B cell (primary cell): ENCODE measurements around the gene JUNB. TPM values are rescaled to one million over a fixed set of nuclear protein-coding genes. Genes with fewer than 3 reads are reported as not detected.
"Not testable (repeated sequence)": the region's sequence is repeated elsewhere in the genome, so short reads cannot be mapped to it uniquely, and the experiment has no call there.

ENCODE experiments used
- ATAC-seq: fragments of 200-7000 bp; cut with Tn5 transposase; one replicate; pipeline ENCODE4 v1.10.0; 2021; ENCODE audit warnings: low read depth, mild to moderate bottlenecking, moderate number of reproducible peaks, moderate library complexity
- CTCF ChIA-PET: fragments of 350-600 bp; sonication (Branson Sonifier 250); formaldehyde crosslinking; loops from one replicate; lab custom pipeline; 2021; ENCODE audit warnings: antibody characterized with exemption, inconsistent platforms; lab: Charles Lee
- POLR2A ChIA-PET: fragments of 350-600 bp; sonication (Branson Sonifier 250); formaldehyde crosslinking; loops from one replicate; lab custom pipeline; 2021; ENCODE audit warnings: antibody characterized with exemption; lab: Charles Lee
- DNase-seq: peaks from one replicate; pipeline ENCODE4 v3.0.0; 2013
- H2AFZ ChIP-seq: 2 replicates; pipeline ENCODE4 v1.6.1; 2012; ENCODE audit warnings: mild to moderate bottlenecking, low read depth, low read length; ENCODE audit not compliant: insufficient read depth, poor library complexity, severe bottlenecking
- H3K27ac ChIP-seq, 2 donors: 1 replicate in 1 of 2; 2 replicates in 1 of 2; pipeline ENCODE4 v1.5.1; 2012 to 2013; ENCODE audit warnings: low read length in 2 of 2, mild to moderate bottlenecking in 2 of 2, moderate library complexity in 1 of 2
- H3K27me3 ChIP-seq, 4 experiments: fragments of 200-600 bp in 1 of 4; sonication (generic) in 1 of 4; replicated peaks in 1 of 4; 1 replicate in 2 of 4; 2 replicates in 2 of 4; pipeline versions ENCODE4 v1.6.1 to v1.7.0; 2013 to 2016; ENCODE audit warnings: low read length in 3 of 4, mild to moderate bottlenecking in 2 of 4, mixed read lengths in 1 of 4, moderate library complexity in 1 of 4; ENCODE audit not compliant: insufficient read depth in 4 of 4, control insufficient read depth in 3 of 4; ENCODE audit errors: control extremely low read depth in 1 of 4
- H3K36me3 ChIP-seq, 2 experiments: replicated peaks in 1 of 2; 1 replicate in 1 of 2; 2 replicates in 1 of 2; pipeline versions ENCODE4 v1.6.1 to v1.7.1; 2013; ENCODE audit warnings: low read length in 1 of 2; ENCODE audit not compliant: insufficient read depth in 2 of 2, control insufficient read depth in 1 of 2; ENCODE audit errors: control extremely low read depth in 1 of 2, extremely low read depth in 1 of 2
- H3K4me1 ChIP-seq, 2 donors: fragments of 200-600 bp in 1 of 2; sonication (generic) in 1 of 2; 1 replicate in 1 of 2; 2 replicates in 1 of 2; pipeline versions ENCODE4 v1.5.1 to v1.6.1; 2013 to 2017; ENCODE audit warnings: low read length in 2 of 2; ENCODE audit not compliant: control insufficient read depth in 2 of 2, insufficient read depth in 2 of 2
- H3K4me2 ChIP-seq: replicated peaks from 2 replicates; pipeline ENCODE3; 2012; ENCODE audit warnings: mild to moderate bottlenecking, low read depth, low read length; ENCODE audit not compliant: poor library complexity, severe bottlenecking
- H3K4me3 ChIP-seq, 5 experiments: fragments of 200-600 bp in 1 of 5; sonication (generic) in 1 of 5; 1 replicate in 3 of 5; 2 replicates in 2 of 5; pipeline versions ENCODE4 v1.5.1 to v1.7.0; 2011 to 2016; ENCODE audit warnings: low read length in 4 of 5, mild to moderate bottlenecking in 4 of 5, low read depth in 2 of 5, control low read depth in 1 of 5, moderate library complexity in 1 of 5; ENCODE audit not compliant: insufficient read depth in 1 of 5; ENCODE audit errors: control extremely low read depth in 1 of 5, extremely low read depth in 1 of 5
- H3K79me2 ChIP-seq: fragments of 200-600 bp; sonication (generic); one replicate; pipeline ENCODE4 v1.6.0; 2016; ENCODE audit warnings: low read length; ENCODE audit not compliant: control insufficient read depth, insufficient read depth
- H3K9ac ChIP-seq: fragments of 200-600 bp; sonication (generic); 2 replicates; pipeline ENCODE4 v1.6.1; 2017; ENCODE audit warnings: mild to moderate bottlenecking, low read length, moderate library complexity
- H3K9me3 ChIP-seq, 3 donors: one replicate each; pipeline versions ENCODE4 v1.6.1 to v1.7.1; 2013; ENCODE audit warnings: low read length in 2 of 3; ENCODE audit not compliant: control insufficient read depth in 2 of 3, insufficient read depth in 1 of 3; ENCODE audit errors: control extremely low read depth in 1 of 3
- H4K20me1 ChIP-seq: 2 replicates; pipeline ENCODE4 v1.6.0; 2012; ENCODE audit warnings: mild to moderate bottlenecking, low read length; ENCODE audit not compliant: insufficient read depth, control insufficient read depth, poor library complexity, severe bottlenecking
- H3K27ac Mint-ChIP-seq: one replicate; pipeline ENCODE4 v1.8.0; 2021; ENCODE audit warnings: mixed read lengths
- H3K27me3 Mint-ChIP-seq: one replicate; pipeline ENCODE4 v1.8.0; 2021; ENCODE audit warnings: mixed read lengths
- H3K4me1 Mint-ChIP-seq: one replicate; pipeline ENCODE4 v1.8.0; 2021; ENCODE audit warnings: mixed read lengths
- H3K4me3 Mint-ChIP-seq: one replicate; pipeline ENCODE4 v1.8.0; 2021; ENCODE audit warnings: mixed read lengths
- H3K9me3 Mint-ChIP-seq: one replicate; pipeline ENCODE4 v1.8.0; 2022; ENCODE audit warnings: mixed read lengths; ENCODE audit not compliant: insufficient read depth
- CTCF ChIP-seq: fragments of 200-600 bp; IDR thresholded peaks from one replicate; pipeline ENCODE4 v1.8.0; 2022; ENCODE audit warnings: antibody characterized with exemption, mild to moderate bottlenecking
- WGBS: methylation state at CpG from one replicate; pipeline ENCODE4 v1.1.5; 2013; ENCODE audit warnings: missing lambda C conversion rate; ENCODE audit not compliant: insufficient coverage; 5-methylcytosine and 5-hydroxymethylcytosine counted together
- intact Hi-C: fragments of 100-400 bp; cut with micrococcal nuclease; formaldehyde crosslinking; loops from one replicate; pipeline ENCODE4 v1.10.0; 2022
- polyA plus RNA-seq: library from polyadenylated mRNA; depleted of rRNA; stranded (reverse); fragments of >200 nt; gene quantifications from 2 replicates; pipeline ENCODE4 v1.2.3, GENCODE V29; 2012
- total RNA-seq, 2 donors: library from RNA; stranded (reverse); fragments of 120-200 nt in 1 of 2; gene quantifications; 1 replicate in 1 of 2; 2 replicates in 1 of 2; pipeline versions ENCODE4 v1.2.3 to v1.2.4, GENCODE V29; 2013 to 2022

JUNB gene
- total and polyA plus RNA-seq, 2 donors (not counting 1 experiment from before 2014, with no cell fraction given), result 206 to 4,055 TPM

- Histone ChIP-seq H3K27me3 (no peaks in the 10 kb centered on the region), H3K4me1 (peaks cover 35 to 45% of the 10 kb centered on the region in 2 donors), H3K27ac (no peak overlapping the region), H3K4me2 (no peak overlapping the region), H3K79me2 (peaks cover 25% of the 10 kb centered on the region), H3K36me3 (peaks cover 0 to 7% of the 10 kb centered on the region in 2 experiments), H3K9me3 (no peaks in the 10 kb centered on the region), H3K9ac (no peak overlapping the region), H2AFZ (no peak overlapping the region), H3K4me3 (no peak overlapping the region), H4K20me1 (peaks cover 10% of the 10 kb centered on the region)
- WGBS, result 99% methylated on average over 4 of the region's 6 CpGs
- Mint-ChIP-seq H3K9me3 (no peaks in the 10 kb centered on the region), H3K27ac (no peak overlapping the region), H3K4me1 (peaks cover 33% of the 10 kb centered on the region), H3K4me3 (no peak overlapping the region), H3K27me3 (peaks cover under 1% of the 10 kb centered on the region)
- ATAC-seq (no peak), DNase-seq (no peak)
- intact Hi-C loops, result loop anchor here (2.0 kb wide), 1 partner anchor 50 kb away; no protein-coding TSS in a partner anchor
- TF ChIP-seq CTCF, result no peak
- ChIA-PET POLR2A (interaction anchor here (0.7 to 6.8 kb wide), 5 partner anchors 9 to 94 kb away, joined by 4 to 233 read pairs (median 9); partner anchors contain the start of genes GCDH, HOOK2 and RNASEH2A), CTCF (interaction anchor here (0.7 to 17.9 kb wide), 10 partner anchors 9 to 119 kb away, joined by 3 to 1147 read pairs (median 12); partner anchors contain the start of genes DHPS, HOOK2 and RNASEH2A)
These were observed 5.9 kb downstream of the JUNB start for GRCh38 chr19:12797141-12797587.

- not testable (repeated sequence) for H2AFZ ChIP-seq, H3K27me3 ChIP-seq, H3K4me3 Mint-ChIP-seq, H3K4me3 ChIP-seq, H3K9me3 ChIP-seq, DNase-seq, H3K9ac ChIP-seq, H3K27me3 Mint-ChIP-seq, ATAC-seq, H3K36me3 ChIP-seq, H3K9me3 Mint-ChIP-seq, H3K27ac ChIP-seq, H4K20me1 ChIP-seq, H3K4me2 ChIP-seq, H3K27ac Mint-ChIP-seq
- Histone ChIP-seq H3K79me2 (peaks cover 20% of the 10 kb centered on the region), H3K4me1 (peaks cover 39 to 49% of the 10 kb centered on the region in 2 donors)
- intact Hi-C loops, result loop anchor here (2.0 kb wide), 1 partner anchor 49 kb away; no protein-coding TSS in a partner anchor
- 92% methylated on average over 5 of the region's 7 CpGs for WGBS
- peaks cover 37% of the 10 kb centered on the region for H3K4me1 Mint-ChIP-seq
- POLR2A ChIA-PET, result interaction anchor here (1.2 to 2.6 kb wide), 3 partner anchors 8 to 21 kb away, joined by 7 to 11 read pairs (median 9); partner anchors contain the start of gene RNASEH2A
- CTCF ChIA-PET, result interaction anchor here (0.7 to 17.9 kb wide), 8 partner anchors 11 to 124 kb away, joined by 3 to 1147 read pairs (median 12); partner anchors contain the start of genes DHPS and HOOK2
These were observed 6.3 kb downstream of the JUNB start for GRCh38 chr19:12797607-12798006.
